ENCODE results near the gene CCDC127. TPM values are rescaled to one million over a fixed set of nuclear protein-coding genes. Genes with fewer than 3 reads are reported as not detected.
"Not testable (repeated sequence)": the region's sequence is repeated elsewhere in the genome, so short reads cannot be mapped to it uniquely, and the experiment has no call there.

Gene CCDC127
- total RNA-seq, 1 donor from 2014 or later = 11.9 TPM

GRCh38 chr5:167982-168660, 49.8 kb downstream of the CCDC127 start:
- peaks cover 12% of the 10 kb centered on the region for H3K36me3 Mint-ChIP-seq (ENCODE audit: low read depth)
- TF ChIP-seq CTCF (conservative IDR thresholded peaks at IDR 0.05) = no peak
- no peaks in the 10 kb centered on the region for H3K27me3 Mint-ChIP-seq (ENCODE audit: low read depth)
- H3K27ac Mint-ChIP-seq (ENCODE audit: unreplicated experiment) = no peak overlapping the region
- H3K4me1 Mint-ChIP-seq = peaks cover 9% of the 10 kb centered on the region
- no peak overlapping the region for H3K4me3 Mint-ChIP-seq
- no peaks in the 10 kb centered on the region for H3K9me3 Mint-ChIP-seq
- DNase-seq (ENCODE audit: low read depth, low spot score) = no peak

GRCh38 chr5:167511-167910, 50.4 kb downstream of the CCDC127 start:
- Mint-ChIP-seq H3K27me3 (ENCODE audit: low read depth) (no peaks in the 10 kb centered on the region), H3K36me3 (ENCODE audit: low read depth) (peaks cover 12% of the 10 kb centered on the region), H3K4me3 (no peak overlapping the region), H3K9me3 (no peaks in the 10 kb centered on the region), H3K27ac (ENCODE audit: unreplicated experiment) (no peak overlapping the region), H3K4me1 (peaks cover 9% of the 10 kb centered on the region)
- no peak for TF ChIP-seq CTCF (conservative IDR thresholded peaks at IDR 0.05)
- no peak for DNase-seq (ENCODE audit: low read depth, low spot score)

DNA sequence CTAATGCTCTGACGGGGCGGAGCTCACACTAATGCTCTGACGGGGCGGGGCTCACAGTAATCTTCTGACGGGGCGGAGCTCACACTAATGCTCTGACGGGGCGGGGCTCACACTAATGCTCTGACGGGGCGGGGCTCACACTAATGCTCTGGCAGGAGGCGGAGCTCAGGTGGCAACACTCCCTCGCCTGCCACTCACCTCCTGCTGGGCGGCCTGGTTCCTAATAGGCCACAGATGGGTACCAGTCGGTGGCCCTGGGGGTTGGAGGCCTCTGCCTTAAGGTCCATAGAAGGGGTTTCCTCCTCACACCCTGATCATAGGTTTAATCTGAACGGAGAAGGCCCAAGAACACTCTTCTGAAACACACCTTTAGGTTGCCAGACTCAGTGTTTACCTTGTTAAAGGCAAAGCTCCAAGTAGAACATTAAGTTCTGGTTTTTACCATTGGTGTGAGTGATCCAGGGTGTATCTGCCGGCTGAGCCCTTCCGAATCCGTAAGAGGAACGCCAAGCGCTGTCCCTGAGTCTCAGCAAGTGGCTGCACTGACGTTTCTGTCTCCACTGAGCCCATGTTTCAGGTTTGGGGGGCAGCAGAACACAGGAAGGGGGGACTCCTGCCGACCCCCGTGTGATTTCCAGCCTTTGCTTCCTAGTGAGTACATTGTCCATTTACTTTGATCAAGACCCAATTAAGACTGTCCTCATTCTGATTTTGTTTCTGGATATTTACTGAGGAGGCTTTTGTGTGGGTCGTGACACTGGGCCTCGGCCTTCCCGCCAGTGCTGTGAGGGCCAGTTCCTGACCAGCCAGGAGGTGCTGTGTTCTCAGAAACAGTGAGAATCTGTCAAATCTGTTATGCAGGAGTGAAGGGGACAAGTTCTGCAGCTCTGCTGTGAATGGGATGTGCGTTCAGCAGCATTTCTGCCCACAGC, 51.2 kb downstream of the CCDC127 start:
- no peak for DNase-seq (ENCODE audit: low read depth, low spot score)
- no peak for TF ChIP-seq CTCF (conservative IDR thresholded peaks at IDR 0.05)
- Mint-ChIP-seq H3K9me3 (no peaks in the 10 kb centered on the region), H3K27me3 (ENCODE audit: low read depth) (no peaks in the 10 kb centered on the region), H3K36me3 (ENCODE audit: low read depth) (peaks cover 12% of the 10 kb centered on the region), H3K4me3 (no peak overlapping the region), H3K4me1 (peaks cover 9% of the 10 kb centered on the region), H3K27ac (ENCODE audit: unreplicated experiment) (no peak overlapping the region)

DNA sequence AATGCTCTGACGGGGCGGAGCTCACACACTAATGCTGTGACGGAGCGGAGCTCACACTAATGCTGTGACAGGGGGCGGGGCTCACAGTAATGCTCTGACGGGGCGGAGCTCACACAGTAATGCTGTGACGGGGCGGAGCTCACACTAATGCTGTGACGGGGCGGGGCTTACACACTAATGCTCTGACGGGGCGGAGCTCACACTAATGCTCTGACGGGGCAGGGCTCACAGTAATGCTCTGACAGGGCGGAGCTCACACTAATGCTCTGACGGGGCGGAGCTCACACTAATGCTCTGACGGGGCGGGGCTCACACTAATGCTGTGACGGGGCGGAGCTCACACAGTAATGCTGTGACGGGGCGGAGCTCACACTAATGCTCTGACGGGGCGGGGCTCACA, 53.2 kb downstream of the CCDC127 start:
- DNase-seq (ENCODE audit: low read depth, low spot score); H3K4me3 Mint-ChIP-seq; H3K9me3 Mint-ChIP-seq; H3K27ac Mint-ChIP-seq (ENCODE audit: unreplicated experiment); H3K27me3 Mint-ChIP-seq (ENCODE audit: low read depth); H3K4me1 Mint-ChIP-seq: not testable (repeated sequence)
- peaks cover 12% of the 10 kb centered on the region for H3K36me3 Mint-ChIP-seq (ENCODE audit: low read depth)

DNA sequence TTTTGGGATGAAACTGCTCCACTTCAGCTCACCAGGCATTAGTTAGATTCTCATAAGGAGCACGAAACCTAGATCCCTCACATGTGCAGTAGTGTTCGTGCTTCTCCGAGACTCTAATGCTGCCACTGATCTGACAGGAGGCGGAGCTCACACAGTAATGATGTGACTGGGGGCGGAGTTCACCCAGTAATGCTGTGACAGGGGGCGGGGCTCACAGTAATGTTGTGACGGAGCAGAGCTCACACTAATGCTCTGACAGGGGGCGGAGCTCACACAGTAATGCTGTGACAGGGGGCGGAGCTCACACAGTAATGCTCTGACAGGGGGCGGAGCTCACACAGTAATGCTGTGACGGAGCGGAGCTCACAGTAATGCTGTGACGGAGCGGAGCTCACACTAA, 53.7 kb downstream of the CCDC127 start:
- Mint-ChIP-seq H3K4me3 (no peak overlapping the region), H3K36me3 (ENCODE audit: low read depth) (peaks cover 12% of the 10 kb centered on the region), H3K4me1 (peaks cover 4% of the 10 kb centered on the region), H3K9me3 (no peaks in the 10 kb centered on the region), H3K27me3 (ENCODE audit: low read depth) (no peaks in the 10 kb centered on the region), H3K27ac (ENCODE audit: unreplicated experiment) (no peak overlapping the region)
- no peak for DNase-seq (ENCODE audit: low read depth, low spot score)
- no peak for TF ChIP-seq CTCF (conservative IDR thresholded peaks at IDR 0.05)

DNA sequence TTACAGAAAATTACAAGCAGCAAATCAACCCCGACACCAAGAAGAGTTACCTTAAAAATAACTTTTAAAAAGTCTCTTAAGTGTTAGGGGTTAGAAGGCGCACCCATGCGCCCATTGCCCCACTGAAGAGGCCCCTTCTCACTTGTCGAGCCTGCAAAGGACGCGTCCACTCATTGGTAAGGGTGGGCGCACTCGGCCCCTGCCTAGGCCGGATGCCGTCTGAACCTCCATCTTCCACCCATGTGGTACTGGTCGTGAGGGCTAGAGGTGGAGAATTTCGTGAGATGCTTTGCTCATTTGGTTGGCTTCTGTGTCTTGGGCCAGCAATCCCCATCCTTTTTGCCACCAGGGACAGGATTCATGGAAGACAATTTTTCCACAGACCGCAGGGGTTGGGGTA, 54.1 kb downstream of the CCDC127 start:
- Mint-ChIP-seq H3K4me1 (peaks cover 4% of the 10 kb centered on the region), H3K4me3 (no peak overlapping the region), H3K36me3 (ENCODE audit: low read depth) (peaks cover 12% of the 10 kb centered on the region), H3K9me3 (no peaks in the 10 kb centered on the region), H3K27me3 (ENCODE audit: low read depth) (no peaks in the 10 kb centered on the region), H3K27ac (ENCODE audit: unreplicated experiment) (no peak overlapping the region)
- no peak for DNase-seq (ENCODE audit: low read depth, low spot score)
- no peak for TF ChIP-seq CTCF (conservative IDR thresholded peaks at IDR 0.05)

Measured in neural crest cell (in vitro differentiated cells).